GM23338 (cell line): ENCODE data around the gene MTCL1. TPM values are rescaled to one million over a fixed set of nuclear protein-coding genes. Genes with fewer than 3 reads are reported as not detected.

Experiments
- ATAC-seq: fragments of 200-7000 bp; cut with Tn5 transposase; 3 replicates; pipeline ENCODE4 v1.9.1; 2020
- DNase-seq: peaks from one replicate; pipeline ENCODE4 v3.0.0-alpha.2; 2015; ENCODE audit warnings: low spot score
- H2AFZ ChIP-seq: fragments of 200-600 bp; sonication (generic); 2 replicates; pipeline ENCODE4 v1.8.0; 2016; ENCODE audit warnings: antibody characterized with exemption, mild to moderate bottlenecking, moderate library complexity
- H3F3A ChIP-seq: fragments of 200-600 bp; sonication (generic); replicated peaks from 2 replicates; pipeline ENCODE4 v1.8.0; 2017; ENCODE audit warnings: antibody characterized with exemption, mixed run types, low read depth
- H3K27ac ChIP-seq: fragments of 200-600 bp; sonication (generic); 2 replicates; pipeline ENCODE4 v1.6.1; 2016; ENCODE audit warnings: low read depth
- H3K27me3 ChIP-seq: fragments of 200-600 bp; sonication (generic); 2 replicates; pipeline ENCODE4 v1.8.0; 2016; ENCODE audit warnings: mild to moderate bottlenecking, mixed run types, moderate library complexity; ENCODE audit not compliant: insufficient read depth
- H3K36me3 ChIP-seq: fragments of 200-600 bp; sonication (generic); 2 replicates; pipeline ENCODE4 v1.8.0; 2016; ENCODE audit warnings: mild to moderate bottlenecking; ENCODE audit not compliant: insufficient read depth
- H3K4me1 ChIP-seq: fragments of 200-600 bp; sonication (generic); 2 replicates; pipeline ENCODE4 v1.8.0; 2016; ENCODE audit warnings: mild to moderate bottlenecking, moderate library complexity; ENCODE audit not compliant: insufficient read depth
- H3K4me2 ChIP-seq: fragments of 200-600 bp; sonication (generic); 2 replicates; pipeline ENCODE4 v1.7.1; 2017; ENCODE audit warnings: mixed run types
- H3K4me3 ChIP-seq: fragments of 200-600 bp; sonication (generic); 2 replicates; pipeline ENCODE4 v1.6.1; 2016; ENCODE audit warnings: mixed run types
- H3K79me2 ChIP-seq: fragments of 200-600 bp; sonication (generic); replicated peaks from 2 replicates; pipeline ENCODE4 v1.8.0; 2017; ENCODE audit warnings: mild to moderate bottlenecking; ENCODE audit not compliant: insufficient read depth
- H3K9me2 ChIP-seq: fragments of 200-600 bp; sonication (generic); 2 replicates; pipeline ENCODE4 v1.8.0; 2017; ENCODE audit not compliant: insufficient read depth
- H4K20me1 ChIP-seq: fragments of 200-600 bp; sonication (generic); replicated peaks from 2 replicates; pipeline ENCODE4 v1.8.0; 2017; ENCODE audit warnings: mild to moderate bottlenecking; ENCODE audit not compliant: insufficient read depth
- H3K27ac Mint-ChIP-seq: 2 replicates; pipeline ENCODE4 v1.8.0; 2020; ENCODE audit warnings: inconsistent platforms, mild to moderate bottlenecking, moderate library complexity, mixed read lengths
- H3K27me3 Mint-ChIP-seq: 3 replicates; pipeline ENCODE4 v1.8.0; 2022; ENCODE audit warnings: low read depth, mild to moderate bottlenecking, moderate library complexity, mixed read lengths, inconsistent platforms; ENCODE audit not compliant: insufficient read depth, poor library complexity
- H3K36me3 Mint-ChIP-seq: 3 replicates; pipeline ENCODE4 v1.8.0; 2021; ENCODE audit warnings: low read depth, mild to moderate bottlenecking, inconsistent platforms, moderate library complexity, mixed read lengths
- H3K4me1 Mint-ChIP-seq: 3 replicates; pipeline ENCODE4 v1.8.0; 2020; ENCODE audit warnings: mild to moderate bottlenecking, inconsistent platforms, mixed read lengths
- H3K4me3 Mint-ChIP-seq: 3 replicates; pipeline ENCODE4 v1.8.0; 2021; ENCODE audit warnings: moderate library complexity, mild to moderate bottlenecking, inconsistent platforms, mixed read lengths
- H3K9me3 Mint-ChIP-seq: 3 replicates; pipeline ENCODE4 v1.8.0; 2020; ENCODE audit warnings: moderate library complexity, mild to moderate bottlenecking, inconsistent platforms, mixed read lengths
- CTCF ChIP-seq, 2 experiments: fragments of 200-600 bp in 1 of 2; sonication (generic) in 1 of 2; conservative IDR thresholded peaks; 2 replicates each; pipeline versions ENCODE4 v1.5.1 to v1.6.1; 2016 to 2017; ENCODE audit warnings: antibody characterized with exemption in 2 of 2, low read depth in 2 of 2, mild to moderate bottlenecking in 2 of 2, moderate library complexity in 1 of 2
- JUNB ChIP-seq: IDR thresholded peaks from one replicate; pipeline ENCODE4 v1.6.1; 2016; ENCODE audit warnings: antibody characterized with exemption; ENCODE audit not compliant: unreplicated experiment
- POLR2AphosphoS5 ChIP-seq: IDR thresholded peaks from 2 replicates; pipeline ENCODE4 v1.6.1; 2016; ENCODE audit warnings: antibody characterized with exemption, low read depth
- ZNF114 ChIP-seq: fragments of 250-450 bp; sonication (Bioruptor Pico); IDR thresholded peaks from 2 replicates; pipeline ENCODE4 v1.5.0; 2020; ENCODE audit warnings: mild to moderate bottlenecking, moderate library complexity
- ZNF331 ChIP-seq: fragments of 250-450 bp; sonication (Bioruptor Pico); IDR thresholded peaks from 2 replicates; pipeline ENCODE4 v1.5.0; 2020; ENCODE audit warnings: low read depth, mild to moderate bottlenecking, moderate library complexity
- ZNF462 ChIP-seq: fragments of 250-450 bp; sonication (Bioruptor Pico); IDR thresholded peaks from 2 replicates; pipeline ENCODE4 v1.5.0; 2020; ENCODE audit warnings: mild to moderate bottlenecking, moderate library complexity
- polyA plus RNA-seq: library from polyadenylated mRNA; unstranded; fragments of >200 nt; fragmentation: Nextera tagmentation; extraction: Ambion mirVana; gene quantifications from 2 replicates; pipeline ENCODE4 v1.2.1, GENCODE V29; 2016
- total RNA-seq: library from RNA; depleted of rRNA; stranded (reverse); fragments of >200 nt; shearing (Covaris generic); gene quantifications from 2 replicates; pipeline ENCODE4 v1.2.3, GENCODE V29; 2014
- TF ChIP-seq, protein P1 (sequence below): IDR thresholded peaks from 2 replicates; pipeline ENCODE4 v1.6.1; 2016; ENCODE audit warnings: antibody characterized with exemption
- TF ChIP-seq, protein P2 (sequence below): IDR thresholded peaks from one replicate; pipeline ENCODE4 v1.6.1; 2018; ENCODE audit warnings: antibody characterized with exemption; ENCODE audit not compliant: unreplicated experiment

Gene MTCL1
- total and polyA plus RNA-seq, 2 experiments from 2014 or later, result 14.4 to 45.0 TPM

DNA sequence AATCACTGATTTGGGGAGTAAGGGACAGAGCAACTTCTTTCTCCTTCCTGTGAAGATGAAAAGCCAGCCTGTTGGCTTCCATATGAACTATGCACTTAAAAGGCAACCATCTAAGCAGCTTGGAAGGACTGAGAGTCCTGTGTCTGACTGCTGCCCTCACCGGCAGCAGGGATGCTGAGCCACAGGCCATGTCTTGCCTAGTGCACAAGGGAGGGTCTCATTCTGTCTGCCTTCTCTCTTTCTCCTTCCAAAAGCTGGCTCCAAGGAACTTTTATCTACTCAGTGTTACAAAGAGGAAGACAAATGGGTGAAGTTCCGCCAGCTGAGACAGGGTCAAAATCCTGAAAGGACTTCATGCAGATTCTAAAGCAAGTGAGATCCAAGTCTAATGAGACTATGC is 146.3 kb downstream of the MTCL1 start (continued):
- TF ChIP-seq, protein P1, sequence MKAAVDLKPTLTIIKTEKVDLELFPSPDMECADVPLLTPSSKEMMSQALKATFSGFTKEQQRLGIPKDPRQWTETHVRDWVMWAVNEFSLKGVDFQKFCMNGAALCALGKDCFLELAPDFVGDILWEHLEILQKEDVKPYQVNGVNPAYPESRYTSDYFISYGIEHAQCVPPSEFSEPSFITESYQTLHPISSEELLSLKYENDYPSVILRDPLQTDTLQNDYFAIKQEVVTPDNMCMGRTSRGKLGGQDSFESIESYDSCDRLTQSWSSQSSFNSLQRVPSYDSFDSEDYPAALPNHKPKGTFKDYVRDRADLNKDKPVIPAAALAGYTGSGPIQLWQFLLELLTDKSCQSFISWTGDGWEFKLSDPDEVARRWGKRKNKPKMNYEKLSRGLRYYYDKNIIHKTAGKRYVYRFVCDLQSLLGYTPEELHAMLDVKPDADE, result no peak
- no peak for TF ChIP-seq CTCF (conservative IDR thresholded peaks at IDR 0.05; ENCODE audit: low read depth in 2 of 2)
- no peak for TF ChIP-seq JUNB
- TF ChIP-seq, protein P2, sequence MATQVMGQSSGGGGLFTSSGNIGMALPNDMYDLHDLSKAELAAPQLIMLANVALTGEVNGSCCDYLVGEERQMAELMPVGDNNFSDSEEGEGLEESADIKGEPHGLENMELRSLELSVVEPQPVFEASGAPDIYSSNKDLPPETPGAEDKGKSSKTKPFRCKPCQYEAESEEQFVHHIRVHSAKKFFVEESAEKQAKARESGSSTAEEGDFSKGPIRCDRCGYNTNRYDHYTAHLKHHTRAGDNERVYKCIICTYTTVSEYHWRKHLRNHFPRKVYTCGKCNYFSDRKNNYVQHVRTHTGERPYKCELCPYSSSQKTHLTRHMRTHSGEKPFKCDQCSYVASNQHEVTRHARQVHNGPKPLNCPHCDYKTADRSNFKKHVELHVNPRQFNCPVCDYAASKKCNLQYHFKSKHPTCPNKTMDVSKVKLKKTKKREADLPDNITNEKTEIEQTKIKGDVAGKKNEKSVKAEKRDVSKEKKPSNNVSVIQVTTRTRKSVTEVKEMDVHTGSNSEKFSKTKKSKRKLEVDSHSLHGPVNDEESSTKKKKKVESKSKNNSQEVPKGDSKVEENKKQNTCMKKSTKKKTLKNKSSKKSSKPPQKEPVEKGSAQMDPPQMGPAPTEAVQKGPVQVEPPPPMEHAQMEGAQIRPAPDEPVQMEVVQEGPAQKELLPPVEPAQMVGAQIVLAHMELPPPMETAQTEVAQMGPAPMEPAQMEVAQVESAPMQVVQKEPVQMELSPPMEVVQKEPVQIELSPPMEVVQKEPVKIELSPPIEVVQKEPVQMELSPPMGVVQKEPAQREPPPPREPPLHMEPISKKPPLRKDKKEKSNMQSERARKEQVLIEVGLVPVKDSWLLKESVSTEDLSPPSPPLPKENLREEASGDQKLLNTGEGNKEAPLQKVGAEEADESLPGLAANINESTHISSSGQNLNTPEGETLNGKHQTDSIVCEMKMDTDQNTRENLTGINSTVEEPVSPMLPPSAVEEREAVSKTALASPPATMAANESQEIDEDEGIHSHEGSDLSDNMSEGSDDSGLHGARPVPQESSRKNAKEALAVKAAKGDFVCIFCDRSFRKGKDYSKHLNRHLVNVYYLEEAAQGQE, result no peak

GRCh38 chr18:8854550-8854949 is 149.2 kb downstream of the MTCL1 start:
- Histone ChIP-seq H3K4me3 (no peak overlapping the region), H3K9me2 (no peaks in the 10 kb centered on the region), H3K27ac (no peak overlapping the region), H3K36me3 (no peaks in the 10 kb centered on the region), H3K79me2 (no peaks in the 10 kb centered on the region), H2AFZ (no peak overlapping the region), H3K4me2 (no peak overlapping the region), H4K20me1 (no peaks in the 10 kb centered on the region), H3K27me3 (no peaks in the 10 kb centered on the region), H3K4me1 (peaks cover 6% of the 10 kb centered on the region; the same call in 1 of the 2 replicates), H3F3A (no peaks in the 10 kb centered on the region)
- ATAC-seq, result no peak
- peaks cover 3% of the 10 kb centered on the region for H3K27me3 Mint-ChIP-seq
- no peak overlapping the region for H3K4me3 Mint-ChIP-seq
- DNase-seq, result no peak
- H3K9me3 Mint-ChIP-seq, result no peaks in the 10 kb centered on the region
- no peaks in the 10 kb centered on the region; the same call in 2 of the 3 replicates for H3K36me3 Mint-ChIP-seq
- H3K27ac Mint-ChIP-seq, result no peak overlapping the region
- peaks cover 17% of the 10 kb centered on the region for H3K4me1 Mint-ChIP-seq
- TF ChIP-seq ZNF331 (CRISPR knock-in tag) (no peak), ZNF114 (no peak), ZNF462 (CRISPR knock-in tag) (no peak), POLR2AphosphoS5 (no peak), JUNB (no peak)
- TF ChIP-seq, protein P2, result no peak
